Neuronal stem cell (in vitro differentiated cells): ENCODE data around the gene ZNF221.

ENCODE experiments used
- DNase-seq: peaks from one replicate; pipeline ENCODE4 v3.0.0-alpha.2; 2013; ENCODE audit warnings: low spot score
- H2AFZ ChIP-seq: one replicate; pipeline ENCODE4 v1.6.1; 2013; ENCODE audit warnings: mild to moderate bottlenecking, low read length, inconsistent platforms
- H2AK5ac ChIP-seq: 2 replicates; pipeline ENCODE4 v1.6.1; 2013; ENCODE audit warnings: low read depth, mild to moderate bottlenecking, inconsistent platforms, low read length, moderate library complexity, mixed read lengths
- H2BK120ac ChIP-seq: 2 replicates; pipeline ENCODE4 v1.6.1; 2013; ENCODE audit warnings: low read depth, mild to moderate bottlenecking, inconsistent platforms, low read length, moderate library complexity, mixed read lengths
- H2BK12ac ChIP-seq: one replicate; pipeline ENCODE4 v1.6.1; 2013; ENCODE audit warnings: low read length, inconsistent platforms
- H2BK15ac ChIP-seq: 2 replicates; pipeline ENCODE4 v1.6.1; 2013; ENCODE audit warnings: mild to moderate bottlenecking, low read length, inconsistent platforms, mixed read lengths
- H2BK5ac ChIP-seq: one replicate; pipeline ENCODE4 v1.6.1; 2013; ENCODE audit warnings: inconsistent platforms, mild to moderate bottlenecking, low read length, moderate library complexity
- H3K14ac ChIP-seq: one replicate; pipeline ENCODE4 v1.6.1; 2013; ENCODE audit warnings: low read length, inconsistent platforms
- H3K18ac ChIP-seq: 2 replicates; pipeline ENCODE4 v1.6.1; 2013; ENCODE audit warnings: low read length, inconsistent platforms
- H3K23ac ChIP-seq: 2 replicates; pipeline ENCODE4 v1.6.1; 2013; ENCODE audit warnings: low read depth, mild to moderate bottlenecking, mixed read lengths, low read length, inconsistent platforms; ENCODE audit not compliant: poor library complexity
- H3K27ac ChIP-seq: replicated peaks from 3 replicates; pipeline ENCODE4 v1.5.1; 2013; ENCODE audit warnings: low read length, inconsistent platforms
- H3K27me3 ChIP-seq, 3 experiments: 2 replicates each; pipeline ENCODE4 v1.6.1; 2013; ENCODE audit warnings: low read length in 3 of 3, mild to moderate bottlenecking in 2 of 3, inconsistent platforms in 1 of 3, low read depth in 1 of 3, mixed read lengths in 1 of 3, moderate library complexity in 1 of 3; ENCODE audit not compliant: control insufficient read depth in 3 of 3, insufficient read depth in 3 of 3
- H3K36me3 ChIP-seq, 2 donors: replicated peaks in 1 of 2; 2 replicates each; pipeline ENCODE4 v1.6.1; 2013; ENCODE audit warnings: low read length in 2 of 2; ENCODE audit not compliant: control insufficient read depth in 2 of 2, insufficient read depth in 2 of 2
- H3K4ac ChIP-seq: 2 replicates; pipeline ENCODE4 v1.6.1; 2013; ENCODE audit warnings: inconsistent platforms, mild to moderate bottlenecking, low read length, moderate library complexity
- H3K4me1 ChIP-seq, 2 donors: 1 replicate in 1 of 2; 2 replicates in 1 of 2; pipeline ENCODE4 v1.6.1; 2013; ENCODE audit warnings: low read length in 2 of 2, low read depth in 1 of 2; ENCODE audit not compliant: control insufficient read depth in 2 of 2, insufficient read depth in 1 of 2
- H3K4me2 ChIP-seq: one replicate; pipeline ENCODE4 v1.6.1; 2013; ENCODE audit warnings: mild to moderate bottlenecking, low read length, inconsistent platforms; ENCODE audit not compliant: insufficient read depth, poor library complexity, severe bottlenecking
- H3K4me3 ChIP-seq, 2 donors: 2 replicates each; pipeline ENCODE4 v1.5.1; 2013; ENCODE audit warnings: low read length in 2 of 2, mild to moderate bottlenecking in 2 of 2, inconsistent platforms in 1 of 2, moderate library complexity in 1 of 2
- H3K79me1 ChIP-seq: one replicate; pipeline ENCODE4 v1.6.1; 2013; ENCODE audit warnings: low read depth, mild to moderate bottlenecking, inconsistent platforms, low read length, moderate library complexity
- H3K9ac ChIP-seq: one replicate; pipeline ENCODE4 v1.6.1; 2013; ENCODE audit warnings: mild to moderate bottlenecking, low read depth, low read length, inconsistent platforms; ENCODE audit not compliant: poor library complexity
- H3K9me3 ChIP-seq, 2 donors: replicated peaks in 1 of 2; 2 replicates each; pipeline versions ENCODE3 to v1.6.1; 2013; ENCODE audit warnings: low read length in 2 of 2, mild to moderate bottlenecking in 2 of 2, inconsistent platforms in 1 of 2, low read depth in 1 of 2, mixed read lengths in 1 of 2, moderate library complexity in 1 of 2; ENCODE audit not compliant: control insufficient read depth in 2 of 2, insufficient read depth in 1 of 2
- H4K8ac ChIP-seq: one replicate; pipeline ENCODE4 v1.6.1; 2013; ENCODE audit warnings: low read depth, mild to moderate bottlenecking, inconsistent platforms, low read length, moderate library complexity
- H4K91ac ChIP-seq: one replicate; pipeline ENCODE4 v1.6.1; 2013; ENCODE audit warnings: low read length, low read depth, mild to moderate bottlenecking, inconsistent platforms; ENCODE audit not compliant: poor library complexity
- WGBS, 2 donors: extraction: QIAGEN DNeasy Blood & Tissue Kit; methylation state at CpG; one replicate each; pipeline ENCODE4 v1.1.7; 2013; ENCODE audit warnings: missing lambda C conversion rate in 2 of 2, mixed read lengths in 1 of 2; ENCODE audit not compliant: insufficient read length in 2 of 2, insufficient replicate concordance in 1 of 2; ENCODE audit errors: extremely low coverage in 2 of 2; 5-methylcytosine and 5-hydroxymethylcytosine counted together

Gene ZNF221

GRCh38 chr19:43984687-43985000, 33.6 kb downstream of the ZNF221 start:
- no peaks in the 10 kb centered on the region for H3K27me3 ChIP-seq
- H3K79me1 ChIP-seq, result peaks cover 2% of the 10 kb centered on the region
- no peak overlapping the region for H4K8ac ChIP-seq
- WGBS, 2 donors, result no CpG with 5 or more reads among the region's 14 CpGs
- DNase-seq, result no peak
- no peak overlapping the region for H3K9ac ChIP-seq
- no peak overlapping the region for H3K18ac ChIP-seq
- H2BK5ac ChIP-seq, result no peak overlapping the region
- H3K4ac ChIP-seq, result no peak overlapping the region
- H3K4me3 ChIP-seq, result peak overlapping the region; percentile 74 to 97
- no peak overlapping the region for H3K23ac ChIP-seq
- H2BK120ac ChIP-seq, result no peak overlapping the region
- no peak overlapping the region for H2BK12ac ChIP-seq
- H3K27ac ChIP-seq, result no peak overlapping the region
- no peak overlapping the region for H2BK15ac ChIP-seq
- H2AFZ ChIP-seq, result peak overlapping the region; percentile 87
- H3K4me2 ChIP-seq, result peak overlapping the region; percentile 73
- peaks cover 0 to 2% of the 10 kb centered on the region in 2 donors for H3K4me1 ChIP-seq
- peaks cover 0 to 6% of the 10 kb centered on the region in 2 donors for H3K9me3 ChIP-seq
- no peak overlapping the region for H3K14ac ChIP-seq
- peaks cover 2 to 13% of the 10 kb centered on the region in 2 donors for H3K36me3 ChIP-seq
- H4K91ac ChIP-seq, result no peak overlapping the region
- no peak overlapping the region for H2AK5ac ChIP-seq

- Histone ChIP-seq H3K9ac (no peak overlapping the region), H3K27me3 (no peaks in the 10 kb centered on the region), H3K79me1 (no peaks in the 10 kb centered on the region), H2AK5ac (no peak overlapping the region), H3K4me3 (no peak overlapping the region), H3K14ac (no peak overlapping the region), H2BK120ac (no peak overlapping the region), H2BK12ac (no peak overlapping the region), H4K8ac (no peak overlapping the region), H3K36me3 (peaks cover 7 to 39% of the 10 kb centered on the region in 2 donors), H2BK15ac (no peak overlapping the region), H2BK5ac (no peak overlapping the region), H3K18ac (no peak overlapping the region), H3K4me1 (peaks cover 0 to 1% of the 10 kb centered on the region in 2 donors), H3K4ac (no peak overlapping the region), H3K27ac (no peak overlapping the region), H3K4me2 (no peak overlapping the region), H2AFZ (no peak overlapping the region), H3K23ac (no peak overlapping the region), H4K91ac (no peak overlapping the region), H3K9me3 (no peaks in the 10 kb centered on the region)
- no CpG with 5 or more reads among the region's 10 CpGs for WGBS, 2 donors
- DNase-seq, result no peak
These were observed 46.7 kb downstream of the ZNF221 start for GRCh38 chr19:43997631-43998290.

- no peak overlapping the region for H2BK12ac ChIP-seq
- H3K36me3 ChIP-seq, result peaks cover 0 to 4% of the 10 kb centered on the region in 2 donors
- no peaks in the 10 kb centered on the region for H3K79me1 ChIP-seq
- no peak overlapping the region for H4K91ac ChIP-seq
- H3K4me2 ChIP-seq, result peak overlapping the region; percentile 83
- no peak for DNase-seq
- no peak overlapping the region for H3K9ac ChIP-seq
- H3K18ac ChIP-seq, result no peak overlapping the region
- H3K27me3 ChIP-seq, result no peaks in the 10 kb centered on the region
- H3K27ac ChIP-seq, result no peak overlapping the region
- WGBS, 2 donors, result no CpG with 5 or more reads among the region's 8 CpGs
- no peak overlapping the region for H2AK5ac ChIP-seq
- no peak overlapping the region for H2BK5ac ChIP-seq
- no peak overlapping the region for H3K4ac ChIP-seq
- H3K9me3 ChIP-seq, result no peaks in the 10 kb centered on the region
- peaks cover 0 to 1% of the 10 kb centered on the region in 2 donors for H3K4me1 ChIP-seq
- H4K8ac ChIP-seq, result no peak overlapping the region
- no peak overlapping the region for H2BK15ac ChIP-seq
- no peak overlapping the region for H3K23ac ChIP-seq
- H2AFZ ChIP-seq, result peak overlapping the region; percentile 90
- H3K14ac ChIP-seq, result no peak overlapping the region
- H2BK120ac ChIP-seq, result no peak overlapping the region
- H3K4me3 ChIP-seq, result peak overlapping the region; percentile 70 to 86
These were observed 51.2 kb downstream of the ZNF221 start for GRCh38 chr19:44002212-44002565.

GRCh38 chr19:44002566-44003460, 51.8 kb downstream of the ZNF221 start, which contains the start of gene ZNF230:
ZNF230 (plus strand) TSS chr19:44002957; CDS start chr19:44007079, 4,122 bp downstream.
- H3K79me1 ChIP-seq, result no peaks in the 10 kb centered on the region
- WGBS, 2 donors, result no CpG with 5 or more reads among the region's 48 CpGs
- DNase-seq, result peak; percentile 91

More at GRCh38 chr19:44002566-44003460, 51.8 kb downstream of the ZNF221 start, which contains the start of gene ZNF230:
- no peak within 1 kb of the TSS for H2AK5ac ChIP-seq
- no peak within 1 kb of the TSS for H4K91ac ChIP-seq
- H2BK5ac ChIP-seq, result no peak within 1 kb of the TSS
- H3K18ac ChIP-seq, result peak within 1 kb of the TSS; percentile 40
- H3K27ac ChIP-seq, result no peak within 1 kb of the TSS
- H3K14ac ChIP-seq, result no peak within 1 kb of the TSS
- no peak within 1 kb of the TSS for H4K8ac ChIP-seq
- H3K4me1 ChIP-seq, result peaks cover 0 to 1% of the 10 kb centered on the region in 2 donors
- no peak within 1 kb of the TSS for H2BK12ac ChIP-seq
- H3K23ac ChIP-seq, result no peak within 1 kb of the TSS
- no peak within 1 kb of the TSS for H3K4ac ChIP-seq
- H3K4me2 ChIP-seq, result peak within 1 kb of the TSS; percentile 83
- H3K36me3 ChIP-seq, result peaks cover 2 to 5% of the 10 kb centered on the region in 2 donors
- no peaks in the 10 kb centered on the region for H3K27me3 ChIP-seq
- peak within 1 kb of the TSS; percentile 67 for H3K9ac ChIP-seq
- no peak within 1 kb of the TSS for H2BK120ac ChIP-seq
- H2AFZ ChIP-seq, result peak within 1 kb of the TSS; percentile 90
- H2BK15ac ChIP-seq, result no peak within 1 kb of the TSS
- H3K9me3 ChIP-seq, result peaks cover 2 to 3% of the 10 kb centered on the region in 2 donors
- peak within 1 kb of the TSS; percentile 70 to 86 for H3K4me3 ChIP-seq
